ENCODE measurements around the gene TUBB4A.

GRCh38 chr19:6530386-6531162 lies 28.5 kb upstream of the TUBB4A start, which contains the start of gene TNFSF9:
- TF ChIP-seq CTCF (IDR thresholded peaks at IDR 0.05; ENCODE audit: low read length) (no peak), EZH2 (IDR thresholded peaks at IDR 0.05; ENCODE audit: borderline replicate concordance, low read length) (no peak)
